ENCODE measurements around the gene ORC4.

DNA sequence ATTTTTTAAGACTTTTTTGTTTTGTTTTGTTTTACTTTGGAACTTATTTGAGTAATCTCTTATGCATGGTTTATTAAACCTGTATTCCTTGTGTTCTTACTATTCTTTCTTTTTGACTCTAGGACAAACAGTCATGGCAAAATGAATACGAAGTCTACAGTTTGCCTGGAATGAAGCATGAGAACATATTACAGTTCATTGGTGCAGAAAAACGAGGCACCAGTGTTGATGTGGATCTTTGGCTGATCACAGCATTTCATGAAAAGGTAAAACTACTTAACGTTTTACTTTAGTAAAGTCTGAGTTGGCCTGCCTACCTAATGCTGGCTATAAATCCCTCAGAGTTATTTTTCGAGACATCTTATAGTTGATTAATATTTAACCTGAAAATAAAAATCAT is 103.4 kb downstream of the ORC4 start:
- TF ChIP-seq EZH2 (IDR thresholded peaks at IDR 0.05; ENCODE audit: insufficient read depth, poor library complexity, severe bottlenecking): no peak
- no peak for TF ChIP-seq EZH2phosphoT487 (IDR thresholded peaks at IDR 0.05; ENCODE audit: insufficient read depth, low read depth)
